IPS DF 6.9 (cell line): ENCODE results near the gene PPEF2.

ENCODE experiments used
- DNase-seq: peaks from one replicate; pipeline ENCODE4 v3.0.0-alpha.2; 2013; ENCODE audit warnings: low read depth, low spot score
- H3K27ac ChIP-seq: one replicate; pipeline ENCODE4 v1.5.1; 2013; ENCODE audit warnings: low read length, control low read depth
- H3K27me3 ChIP-seq: 2 replicates; pipeline ENCODE4 v1.6.1; 2013; ENCODE audit warnings: mild to moderate bottlenecking, low read length; ENCODE audit not compliant: control insufficient read depth, insufficient read depth
- H3K36me3 ChIP-seq: 2 replicates; pipeline ENCODE4 v1.6.1; 2013; ENCODE audit warnings: low read length; ENCODE audit not compliant: control insufficient read depth, insufficient read depth
- H3K4me1 ChIP-seq: 2 replicates; pipeline ENCODE4 v1.6.1; 2013; ENCODE audit warnings: low read length; ENCODE audit not compliant: control insufficient read depth, insufficient read depth
- H3K4me3 ChIP-seq: 2 replicates; pipeline ENCODE4 v1.5.1; 2013; ENCODE audit warnings: mild to moderate bottlenecking, low read length
- H3K9me3 ChIP-seq: 2 replicates; pipeline ENCODE4 v1.6.1; 2013; ENCODE audit warnings: low read length, inconsistent platforms; ENCODE audit not compliant: control insufficient read depth, insufficient read depth
- WGBS: extraction: QIAGEN DNeasy Blood & Tissue Kit; methylation state at CpG from one replicate; pipeline ENCODE4 v1.1.7; 2013; ENCODE audit warnings: mixed read lengths, missing lambda C conversion rate; ENCODE audit not compliant: insufficient read length, insufficient coverage; 5-methylcytosine and 5-hydroxymethylcytosine counted together

PPEF2 gene

GRCh38 chr4:75834095-75834771 lies 68.0 kb downstream of the PPEF2 start:
- H3K36me3 ChIP-seq: no peaks in the 10 kb centered on the region
- H3K4me1 ChIP-seq: no peaks in the 10 kb centered on the region; the same call in 1 of the 2 replicates
- no peak overlapping the region for H3K27ac ChIP-seq
- no peak for DNase-seq
- no CpG with 5 or more reads among the region's 1 CpG for WGBS
- no peak overlapping the region for H3K4me3 ChIP-seq
- no peaks in the 10 kb centered on the region for H3K9me3 ChIP-seq
- no peaks in the 10 kb centered on the region for H3K27me3 ChIP-seq

GRCh38 chr4:75831856-75832405 lies 70.3 kb downstream of the PPEF2 start:
- no peak overlapping the region for H3K27ac ChIP-seq
- H3K4me1 ChIP-seq: no peaks in the 10 kb centered on the region; the same call in 1 of the 2 replicates
- DNase-seq: no peak
- no peaks in the 10 kb centered on the region for H3K27me3 ChIP-seq
- WGBS: no CpG with 5 or more reads among the region's 2 CpGs
- no peak overlapping the region for H3K4me3 ChIP-seq
- H3K9me3 ChIP-seq: no peaks in the 10 kb centered on the region
- no peaks in the 10 kb centered on the region for H3K36me3 ChIP-seq

GRCh38 chr4:75830906-75831305 lies 71.3 kb downstream of the PPEF2 start:
- Histone ChIP-seq H3K4me1 (no peaks in the 10 kb centered on the region; the same call in 1 of the 2 replicates), H3K36me3 (no peaks in the 10 kb centered on the region), H3K27me3 (no peaks in the 10 kb centered on the region), H3K9me3 (no peaks in the 10 kb centered on the region), H3K4me3 (no peak overlapping the region), H3K27ac (no peak overlapping the region)
- no peak for DNase-seq
- WGBS: no CpG with 5 or more reads among the region's 1 CpG

- Histone ChIP-seq H3K9me3 (no peaks in the 10 kb centered on the region), H3K27ac (no peak overlapping the region), H3K4me1 (no peaks in the 10 kb centered on the region), H3K36me3 (no peaks in the 10 kb centered on the region), H3K27me3 (no peaks in the 10 kb centered on the region), H3K4me3 (no peak overlapping the region)
- DNase-seq: no peak
- no CpG with 5 or more reads among the region's 2 CpGs for WGBS
Observed at GRCh38 chr4:75823812-75824211, 78.4 kb downstream of the PPEF2 start.

- no peaks in the 10 kb centered on the region for H3K9me3 ChIP-seq
- H3K4me1 ChIP-seq: no peaks in the 10 kb centered on the region
- WGBS: no CpG with 5 or more reads among the region's 5 CpGs
- no peaks in the 10 kb centered on the region for H3K27me3 ChIP-seq
- no peak for DNase-seq
- H3K27ac ChIP-seq: no peak overlapping the region
- no peaks in the 10 kb centered on the region for H3K36me3 ChIP-seq
- H3K4me3 ChIP-seq: no peak overlapping the region
Observed at GRCh38 chr4:75822416-75822815, 79.8 kb downstream of the PPEF2 start.

- H3K9me3 ChIP-seq: no peaks in the 10 kb centered on the region
- H3K27ac ChIP-seq: no peak overlapping the region
- H3K4me3 ChIP-seq: no peak overlapping the region
- no peaks in the 10 kb centered on the region for H3K27me3 ChIP-seq
- no peak for DNase-seq
- WGBS: no CpG with 5 or more reads among the region's 5 CpGs
- H3K4me1 ChIP-seq: no peaks in the 10 kb centered on the region
- H3K36me3 ChIP-seq: no peaks in the 10 kb centered on the region
Observed at GRCh38 chr4:75821966-75822365, 80.3 kb downstream of the PPEF2 start.

- Histone ChIP-seq H3K27ac (no peak overlapping the region), H3K27me3 (no peaks in the 10 kb centered on the region), H3K9me3 (no peaks in the 10 kb centered on the region), H3K4me3 (no peak overlapping the region), H3K4me1 (no peaks in the 10 kb centered on the region), H3K36me3 (no peaks in the 10 kb centered on the region)
- no CpG with 5 or more reads among the region's 3 CpGs for WGBS
- no peak for DNase-seq
Observed at GRCh38 chr4:75821216-75821615, 81.0 kb downstream of the PPEF2 start.

- no peaks in the 10 kb centered on the region for H3K4me1 ChIP-seq
- no peak overlapping the region for H3K4me3 ChIP-seq
- WGBS: no CpG with 5 or more reads among the region's 3 CpGs
- no peaks in the 10 kb centered on the region for H3K36me3 ChIP-seq
- H3K27ac ChIP-seq: no peak overlapping the region
- no peaks in the 10 kb centered on the region for H3K27me3 ChIP-seq
- DNase-seq: no peak
- no peaks in the 10 kb centered on the region for H3K9me3 ChIP-seq
Observed at GRCh38 chr4:75820676-75821075, 81.6 kb downstream of the PPEF2 start.

GRCh38 chr4:75820197-75820596 lies 82.1 kb downstream of the PPEF2 start:
- DNase-seq: no peak
- no peaks in the 10 kb centered on the region for H3K9me3 ChIP-seq
- no peak overlapping the region for H3K27ac ChIP-seq
- WGBS: no CpG with 5 or more reads among the region's 2 CpGs
- H3K27me3 ChIP-seq: no peaks in the 10 kb centered on the region
- H3K4me3 ChIP-seq: no peak overlapping the region
- H3K36me3 ChIP-seq: no peaks in the 10 kb centered on the region; the same call in 1 of the 2 replicates
- no peaks in the 10 kb centered on the region for H3K4me1 ChIP-seq

- peaks cover 5% of the 10 kb centered on the region; the same call in 1 of the 2 replicates for H3K36me3 ChIP-seq
- H3K27ac ChIP-seq: no peak overlapping the region
- H3K9me3 ChIP-seq: no peaks in the 10 kb centered on the region
- no peaks in the 10 kb centered on the region for H3K27me3 ChIP-seq
- DNase-seq: no peak
- no peaks in the 10 kb centered on the region for H3K4me1 ChIP-seq
- WGBS: no CpG with 5 or more reads among the region's 4 CpGs
- no peak overlapping the region for H3K4me3 ChIP-seq
Observed at GRCh38 chr4:75819121-75819520, 83.1 kb downstream of the PPEF2 start.

GRCh38 chr4:75817901-75818300 lies 84.4 kb downstream of the PPEF2 start:
- H3K36me3 ChIP-seq: peaks cover 7% of the 10 kb centered on the region; the same call in 1 of the 2 replicates
- no CpG with 5 or more reads among the region's 2 CpGs for WGBS
- DNase-seq: no peak
- H3K4me1 ChIP-seq: no peaks in the 10 kb centered on the region
- no peak overlapping the region for H3K4me3 ChIP-seq
- no peak overlapping the region for H3K27ac ChIP-seq
- no peaks in the 10 kb centered on the region for H3K9me3 ChIP-seq
- no peaks in the 10 kb centered on the region for H3K27me3 ChIP-seq
